ENCODE results near the gene PDILT. TPM values are rescaled to one million over a fixed set of nuclear protein-coding genes. Genes with fewer than 3 reads are reported as not detected.

PDILT gene
- total and polyA plus RNA-seq, 12 donors: not detected

- Histone ChIP-seq H3K4me3 (no peak overlapping the region), H3K36me3 (replicated peaks in 1 of 2) (no peaks in the 10 kb centered on the region), H3K27ac (no peak overlapping the region), H3K9me3 (replicated peaks in 1 of 3) (no peaks in the 10 kb centered on the region), H3K4me1 (replicated peaks in 1 of 2) (no peaks in the 10 kb centered on the region), H3K27me3 (no peaks in the 10 kb centered on the region)
- intact Hi-C loops (cut with DNase I): no loop called here
- TF ChIP-seq, protein P1, sequence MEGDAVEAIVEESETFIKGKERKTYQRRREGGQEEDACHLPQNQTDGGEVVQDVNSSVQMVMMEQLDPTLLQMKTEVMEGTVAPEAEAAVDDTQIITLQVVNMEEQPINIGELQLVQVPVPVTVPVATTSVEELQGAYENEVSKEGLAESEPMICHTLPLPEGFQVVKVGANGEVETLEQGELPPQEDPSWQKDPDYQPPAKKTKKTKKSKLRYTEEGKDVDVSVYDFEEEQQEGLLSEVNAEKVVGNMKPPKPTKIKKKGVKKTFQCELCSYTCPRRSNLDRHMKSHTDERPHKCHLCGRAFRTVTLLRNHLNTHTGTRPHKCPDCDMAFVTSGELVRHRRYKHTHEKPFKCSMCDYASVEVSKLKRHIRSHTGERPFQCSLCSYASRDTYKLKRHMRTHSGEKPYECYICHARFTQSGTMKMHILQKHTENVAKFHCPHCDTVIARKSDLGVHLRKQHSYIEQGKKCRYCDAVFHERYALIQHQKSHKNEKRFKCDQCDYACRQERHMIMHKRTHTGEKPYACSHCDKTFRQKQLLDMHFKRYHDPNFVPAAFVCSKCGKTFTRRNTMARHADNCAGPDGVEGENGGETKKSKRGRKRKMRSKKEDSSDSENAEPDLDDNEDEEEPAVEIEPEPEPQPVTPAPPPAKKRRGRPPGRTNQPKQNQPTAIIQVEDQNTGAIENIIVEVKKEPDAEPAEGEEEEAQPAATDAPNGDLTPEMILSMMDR (IDR thresholded peaks at IDR 0.05): no peak
- no peak for TF ChIP-seq POLR2A (IDR thresholded peaks at IDR 0.05)
- 80 to 87% (median 81%) methylated on average over 3 of the region's 3 CpGs for WGBS, 4 donors
- DNase-seq: no peak
Measured at GRCh38 chr16:20398603-20399002, 5.9 kb downstream of the PDILT start.

- Histone ChIP-seq H3K36me3 (replicated peaks in 1 of 2) (no peaks in the 10 kb centered on the region), H3K27me3 (no peaks in the 10 kb centered on the region), H3K27ac (no peak overlapping the region), H3K4me1 (replicated peaks in 1 of 2) (no peaks in the 10 kb centered on the region), H3K4me3 (no peak overlapping the region), H3K9me3 (replicated peaks in 1 of 3) (no peaks in the 10 kb centered on the region)
- 77 to 86% (median 82%) methylated on average over 7 of the region's 7 CpGs for WGBS, 4 donors
- no peak for TF ChIP-seq POLR2A (IDR thresholded peaks at IDR 0.05)
- TF ChIP-seq, protein P1 (IDR thresholded peaks at IDR 0.05): no peak
- no peak for DNase-seq
- intact Hi-C loops (cut with DNase I): no loop called here
Measured at GRCh38 chr16:20397468-20398074, 7.0 kb downstream of the PDILT start.

GRCh38 chr16:20396846-20397467, 7.6 kb downstream of the PDILT start:
- no peak for DNase-seq
- H3K9me3 ChIP-seq (replicated peaks in 1 of 3): no peaks in the 10 kb centered on the region
- H3K4me3 ChIP-seq: no peak overlapping the region
- no peak overlapping the region for H3K27ac ChIP-seq
- TF ChIP-seq POLR2A (IDR thresholded peaks at IDR 0.05): no peak
- TF ChIP-seq, protein P1 (IDR thresholded peaks at IDR 0.05): no peak
- 93 to 97% (median 95%) methylated on average over 7 of the region's 7 CpGs for WGBS, 4 donors
- intact Hi-C loops (cut with DNase I): no loop called here
- no peaks in the 10 kb centered on the region for H3K27me3 ChIP-seq
- H3K4me1 ChIP-seq (replicated peaks in 1 of 2): no peaks in the 10 kb centered on the region
- no peaks in the 10 kb centered on the region for H3K36me3 ChIP-seq (replicated peaks in 1 of 2)

DNA sequence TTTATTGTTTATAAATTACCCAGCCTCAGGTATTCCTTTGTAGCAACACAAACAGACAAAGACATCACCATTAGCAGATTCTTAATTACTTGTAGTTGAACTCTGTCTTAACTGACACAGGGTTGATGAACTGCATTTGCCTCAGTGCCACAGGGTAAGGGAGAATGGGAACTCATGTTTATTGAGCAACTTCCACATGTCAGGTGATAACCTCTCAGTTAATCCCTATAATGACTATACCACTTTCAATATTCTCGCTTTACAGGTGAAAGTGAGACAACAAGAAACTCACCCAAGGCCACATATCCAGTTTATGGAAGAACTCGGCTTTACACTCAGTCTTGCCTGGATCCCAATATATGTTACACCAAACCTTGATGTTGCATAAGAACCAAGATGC, 8.6 kb downstream of the PDILT start:
- intact Hi-C loops (cut with DNase I): no loop called here
- no peak for DNase-seq
- 71 to 90% (median 89%) methylated on average over 2 of the region's 2 CpGs for WGBS, 4 donors
- no peak for TF ChIP-seq POLR2A (IDR thresholded peaks at IDR 0.05)
- TF ChIP-seq, protein P1 (IDR thresholded peaks at IDR 0.05): no peak
- H3K27ac ChIP-seq: no peak overlapping the region
- H3K9me3 ChIP-seq (replicated peaks in 1 of 3): no peaks in the 10 kb centered on the region
- H3K27me3 ChIP-seq: no peaks in the 10 kb centered on the region
- H3K4me3 ChIP-seq: no peak overlapping the region
- no peaks in the 10 kb centered on the region for H3K36me3 ChIP-seq (replicated peaks in 1 of 2)
- H3K4me1 ChIP-seq (replicated peaks in 1 of 2): no peaks in the 10 kb centered on the region

Data from adrenal gland (tissue), 12 donors.